NOMO-1 (cell line): Measurements from ENCODE around the gene TSKU.
"Not testable (repeated sequence)": the region's sequence is repeated elsewhere in the genome, so short reads cannot be mapped to it uniquely, and the experiment has no call there.

Source experiments
- DNase-seq, 2 experiments: peaks; one replicate each; lab custom pipeline; 2025; ENCODE audit not compliant: unreplicated experiment in 2 of 2; lab: John Stamatoyannopoulos, UW

Gene TSKU

DNA sequence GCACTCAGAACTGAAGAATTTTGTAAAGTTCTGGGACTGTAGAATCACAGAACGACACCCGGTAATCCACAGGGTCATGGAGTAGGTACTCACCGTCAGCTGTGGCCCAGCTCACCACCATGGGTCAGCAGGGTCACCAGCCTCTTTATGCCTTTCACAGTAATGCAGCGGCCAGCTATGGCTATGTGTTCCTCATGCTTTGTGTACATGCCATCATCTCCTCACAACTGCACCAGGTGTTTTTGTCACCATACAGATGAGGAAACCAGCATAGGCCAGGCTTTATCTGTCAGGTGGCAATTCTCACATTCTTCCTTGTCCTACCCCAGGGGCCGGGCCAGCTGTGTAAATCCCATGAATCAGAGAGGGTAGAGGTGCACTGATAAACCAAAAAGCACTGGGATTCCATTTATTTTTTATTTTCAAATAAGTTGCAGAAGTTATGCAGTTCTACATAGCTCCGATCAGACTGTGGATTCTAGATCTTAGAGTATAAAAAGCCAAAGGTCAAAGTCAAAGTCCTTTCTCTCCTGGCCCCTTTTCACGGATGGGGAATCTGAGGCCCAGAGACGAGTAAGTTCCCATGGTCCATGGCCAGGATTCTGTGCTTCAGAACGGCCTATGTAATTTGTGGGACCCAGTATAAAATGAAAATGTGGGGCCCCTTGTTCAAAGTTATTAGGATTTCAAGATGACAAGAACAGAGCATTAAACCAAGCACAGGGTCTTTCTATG is 17.5 kb downstream of the TSKU start:
- DNase-seq: no peak

DNA sequence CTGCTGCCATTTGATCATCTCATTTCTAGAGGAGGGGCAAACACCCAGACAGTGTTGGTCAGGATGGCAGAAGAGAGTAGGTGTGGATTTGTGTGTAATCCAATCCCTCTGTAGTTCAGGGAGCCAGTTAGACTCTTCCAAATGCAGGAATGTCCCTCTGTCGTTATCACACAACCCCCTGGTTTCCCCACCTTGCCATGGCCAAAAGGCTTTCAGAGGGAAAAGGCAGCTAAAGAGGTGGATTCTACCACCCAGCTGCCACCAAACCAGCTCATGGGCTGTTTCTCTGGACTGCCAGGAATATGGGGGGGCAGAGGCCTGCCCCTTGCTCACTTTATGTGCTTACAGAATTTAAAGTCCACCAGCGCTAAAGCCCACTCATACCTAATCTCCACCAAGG is 18.1 kb downstream of the TSKU start:
- DNase-seq: no peak

DNA sequence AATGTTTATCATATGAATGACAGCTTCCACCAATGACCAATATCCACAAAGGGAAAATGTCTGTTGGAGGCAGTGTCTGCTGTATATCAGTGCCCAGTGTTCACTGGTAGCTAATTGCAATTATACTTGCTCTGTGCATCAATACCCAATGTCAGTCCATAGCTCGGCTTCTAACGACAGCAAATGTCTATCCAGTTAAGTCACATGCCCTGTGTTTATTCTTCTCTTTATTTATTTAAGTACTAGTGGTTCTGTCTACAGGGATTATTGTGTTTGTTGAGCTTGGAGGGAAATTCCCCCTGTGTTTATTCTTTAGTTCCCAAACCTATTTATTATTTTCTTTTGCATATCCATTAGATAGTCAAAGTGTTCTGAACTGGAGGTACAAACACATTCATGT is 18.6 kb downstream of the TSKU start:
- no peak for DNase-seq

DNA sequence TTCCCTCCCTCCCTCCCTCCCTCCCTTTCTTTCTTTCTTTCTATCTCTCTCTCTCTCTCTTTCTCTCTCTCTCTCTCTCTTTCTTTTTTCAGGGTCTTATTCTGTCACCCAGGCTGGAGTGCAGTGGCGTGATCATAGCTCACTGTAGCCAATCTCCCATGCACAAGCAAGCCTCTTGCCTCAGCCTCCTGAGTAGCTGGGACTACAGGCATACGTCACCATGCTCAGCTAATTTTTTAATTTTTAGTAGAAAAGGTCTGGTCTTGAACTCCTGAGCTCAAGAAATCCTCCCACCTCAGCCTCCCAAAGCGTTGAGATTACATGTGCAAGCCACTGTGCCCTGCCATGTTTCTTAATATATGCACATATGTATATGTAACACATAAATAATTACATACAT is 19.0 kb downstream of the TSKU start:
- no peak for DNase-seq

DNA sequence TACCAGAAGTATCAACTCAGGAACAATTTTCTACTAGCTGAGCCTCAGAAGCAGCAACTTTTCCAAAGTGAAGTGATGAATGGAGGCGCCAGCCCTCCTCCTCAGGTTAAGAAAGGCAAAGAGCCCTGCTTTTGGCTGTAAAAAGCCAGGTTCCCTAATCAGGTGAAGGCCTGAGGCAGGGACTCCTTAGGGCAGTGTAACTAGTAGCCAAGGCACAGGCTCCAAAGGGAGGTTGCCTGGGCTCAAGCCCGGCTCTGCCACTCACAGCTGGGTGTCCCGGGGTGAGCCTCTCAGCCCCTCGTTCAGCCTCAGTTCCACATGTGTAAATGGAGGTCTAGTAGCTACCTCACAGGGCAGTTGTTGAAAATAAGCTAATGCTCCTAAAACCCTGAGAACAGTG is 19.5 kb downstream of the TSKU start:
- DNase-seq: no peak

DNA sequence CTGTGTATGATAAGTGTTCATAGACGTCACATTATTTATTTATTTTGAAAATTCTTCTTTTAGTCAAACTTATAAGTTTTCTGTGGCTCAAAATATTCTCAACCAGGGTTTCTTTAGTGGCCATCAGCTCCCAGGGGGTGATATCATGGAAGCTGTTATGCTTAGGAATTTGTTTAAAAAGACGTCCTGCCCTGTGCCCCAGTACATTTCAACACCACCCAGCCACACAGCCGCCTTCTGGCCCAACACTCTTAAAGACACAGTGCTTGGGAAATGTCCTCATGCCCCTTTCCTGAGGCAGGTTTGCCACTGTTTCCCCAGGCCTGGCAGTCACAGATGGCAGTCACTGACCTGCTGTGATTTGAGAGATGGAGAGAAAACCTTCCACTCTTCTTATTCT is 19.9 kb downstream of the TSKU start:
- no peak for DNase-seq

DNA sequence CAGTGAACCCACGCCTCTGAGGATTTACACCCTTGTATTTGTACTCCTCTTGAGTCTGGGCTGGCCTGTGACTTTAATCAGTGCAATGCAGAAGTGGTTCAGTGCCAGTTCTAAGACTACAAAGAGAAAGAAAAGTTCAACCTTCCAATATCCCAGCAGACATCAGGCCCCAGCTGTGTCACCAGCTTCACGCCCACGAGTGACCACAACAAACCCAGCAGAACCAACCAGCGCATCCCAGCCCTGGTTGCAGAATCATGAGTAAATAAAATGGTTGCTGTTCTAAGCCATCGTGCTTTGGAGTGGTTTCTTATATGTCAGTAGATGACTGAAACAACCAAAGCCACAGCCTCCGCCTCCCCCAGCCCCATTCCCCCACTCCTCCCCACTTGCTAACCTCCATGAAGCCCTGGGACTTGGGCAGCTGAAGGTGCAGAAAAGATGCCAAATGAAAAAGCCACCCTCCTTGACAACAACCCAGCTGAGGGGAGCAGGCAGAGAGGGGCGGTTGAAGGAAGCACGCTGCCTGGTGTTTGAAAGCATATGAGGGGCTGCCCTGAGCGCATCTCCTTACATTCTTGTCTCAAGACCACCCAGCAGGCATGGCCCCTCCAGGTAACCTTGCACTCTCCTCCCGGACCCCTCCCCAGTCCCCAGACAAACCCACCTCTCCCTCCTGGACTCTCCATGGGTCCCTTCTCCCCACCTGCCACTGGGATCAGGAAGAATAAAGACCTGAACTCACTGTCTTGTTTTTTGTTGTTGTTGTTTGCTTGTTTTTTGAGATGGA is 20.9 kb downstream of the TSKU start:
- DNase-seq: no peak

DNA sequence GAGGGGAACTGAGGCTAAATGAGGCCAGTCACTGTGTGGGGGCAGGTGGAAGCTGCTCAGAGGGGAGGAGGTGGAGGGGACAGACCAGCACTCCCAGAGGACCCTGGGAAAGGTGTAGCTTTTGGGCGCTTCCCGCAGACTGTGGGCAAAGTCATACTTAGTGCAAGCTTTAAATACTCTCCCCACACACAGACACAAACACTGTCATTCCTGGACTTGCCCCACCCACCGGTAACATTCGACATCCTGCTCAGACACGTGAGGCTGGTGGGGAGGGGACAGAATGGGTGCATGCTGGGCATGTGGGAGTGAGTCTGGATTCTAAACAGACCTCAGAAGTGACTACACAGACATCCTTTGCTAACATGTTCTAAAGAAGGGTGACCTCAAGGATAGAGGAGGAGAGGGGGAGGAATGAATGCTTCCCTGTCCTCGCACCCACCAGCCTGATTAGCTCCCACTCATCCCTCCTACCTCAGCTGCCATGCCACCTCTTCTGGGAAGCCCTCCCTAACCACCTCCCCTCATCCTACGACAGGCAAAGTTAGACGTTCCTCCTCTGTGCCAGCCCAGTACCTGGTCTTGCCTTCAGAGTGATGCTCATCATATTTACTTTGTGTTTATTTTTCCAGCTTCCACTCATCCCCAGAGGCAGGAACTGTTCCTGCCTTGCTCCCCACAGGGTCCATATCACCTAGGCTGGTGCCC is 22.2 kb downstream of the TSKU start:
- DNase-seq: no peak

DNA sequence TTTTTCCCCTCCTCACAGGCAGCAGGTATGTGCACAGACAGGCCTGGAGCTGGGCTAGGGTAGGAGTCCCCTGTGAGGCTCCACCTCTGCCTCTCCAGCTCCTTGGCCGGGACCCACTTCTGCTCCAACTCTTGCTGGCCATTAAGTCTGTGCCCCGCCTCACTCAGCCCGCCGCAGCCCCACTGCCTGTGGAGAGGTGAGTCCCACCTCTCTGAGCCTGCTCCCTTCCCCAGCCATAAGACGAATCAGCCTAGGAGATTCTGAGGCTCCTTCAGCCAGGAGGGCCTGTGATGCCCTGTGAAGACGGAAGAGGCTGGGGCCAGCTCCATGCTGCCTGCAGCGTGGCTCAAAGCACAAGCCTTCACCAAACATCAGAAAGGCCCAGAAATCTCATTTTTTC is 23.0 kb downstream of the TSKU start:
- DNase-seq: no peak

DNA sequence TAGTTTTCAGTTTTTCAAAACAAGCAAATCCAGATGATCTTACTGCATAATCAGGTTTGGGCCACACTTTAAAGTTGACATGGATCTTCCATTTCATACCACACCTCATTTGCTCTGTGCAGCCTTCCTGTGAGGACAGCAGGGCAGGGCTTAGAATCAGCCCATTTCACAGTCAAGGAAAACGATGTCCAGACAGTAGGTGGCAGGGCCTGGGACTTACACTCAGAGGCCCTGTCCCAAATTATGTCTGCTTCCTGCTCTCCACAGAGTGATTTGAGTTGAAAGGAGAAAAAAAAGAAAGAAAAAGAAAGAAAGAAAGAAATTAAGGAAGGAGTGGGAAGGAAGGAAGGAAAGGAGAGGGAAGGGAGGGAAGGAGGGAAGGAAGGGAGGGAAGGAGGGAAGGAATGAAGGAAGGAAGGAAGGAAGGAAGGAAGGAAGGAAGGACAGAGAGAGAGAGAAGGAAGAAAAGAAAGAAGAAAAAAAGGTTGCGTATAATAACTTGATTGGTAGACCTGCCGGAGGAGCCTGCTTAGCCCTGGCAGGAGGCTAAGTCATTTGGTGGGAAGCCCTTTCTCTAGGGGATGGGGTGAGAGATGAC is 23.6 kb downstream of the TSKU start:
- no peak for DNase-seq

DNA sequence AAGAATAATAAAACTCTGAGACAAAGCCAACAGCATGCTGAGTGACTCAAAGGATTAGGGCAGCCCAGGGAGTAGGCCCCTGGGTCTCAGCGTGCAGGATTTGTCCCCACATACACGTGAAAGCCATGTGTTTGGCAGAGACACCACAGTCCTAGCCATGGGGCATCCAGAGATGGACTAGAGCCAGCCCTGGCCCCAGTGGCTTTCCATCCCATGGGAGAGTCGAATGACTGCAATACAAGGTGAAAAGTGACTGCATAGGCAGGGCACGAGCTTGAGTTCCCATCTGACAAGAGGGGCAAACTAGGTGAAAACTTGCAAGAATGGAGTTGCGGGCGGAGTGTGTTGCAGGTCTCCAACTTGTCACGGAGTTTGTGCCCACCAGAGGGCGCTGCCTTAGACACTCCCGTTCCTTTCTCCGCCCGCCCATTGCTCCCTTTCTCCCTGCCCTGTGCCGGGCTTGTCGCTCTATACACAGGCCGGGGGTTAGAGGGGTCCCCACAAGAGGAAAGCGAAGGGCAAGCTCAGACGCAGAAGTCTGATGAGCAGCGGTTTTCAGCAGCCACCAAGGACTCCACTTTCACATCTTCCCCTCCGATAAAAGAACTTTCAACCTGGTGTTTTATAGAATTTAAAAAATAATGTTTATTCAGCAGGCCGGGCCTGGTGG is 24.2 kb downstream of the TSKU start:
- peak; percentile 58 to 62 for DNase-seq

DNA sequence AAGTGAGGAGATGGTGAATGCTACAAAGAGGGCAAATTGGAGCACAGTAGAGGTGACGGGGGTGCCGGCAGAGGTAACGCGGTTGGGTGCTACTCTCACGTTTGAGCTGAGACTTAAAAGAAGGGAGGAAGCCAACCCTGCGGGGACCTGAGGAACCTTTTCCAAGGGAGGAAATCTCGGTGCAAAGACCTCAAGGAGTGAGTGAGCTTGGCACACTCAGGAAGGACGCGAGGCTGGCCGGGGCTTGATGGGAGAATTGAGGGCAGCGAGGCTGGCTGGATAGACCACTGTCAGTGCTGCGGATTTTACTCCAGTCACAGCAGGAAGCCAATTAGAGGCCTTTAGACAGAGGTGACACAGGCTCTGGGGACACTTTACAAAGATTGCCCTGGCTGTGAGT is 25.0 kb downstream of the TSKU start:
- no peak for DNase-seq

DNA sequence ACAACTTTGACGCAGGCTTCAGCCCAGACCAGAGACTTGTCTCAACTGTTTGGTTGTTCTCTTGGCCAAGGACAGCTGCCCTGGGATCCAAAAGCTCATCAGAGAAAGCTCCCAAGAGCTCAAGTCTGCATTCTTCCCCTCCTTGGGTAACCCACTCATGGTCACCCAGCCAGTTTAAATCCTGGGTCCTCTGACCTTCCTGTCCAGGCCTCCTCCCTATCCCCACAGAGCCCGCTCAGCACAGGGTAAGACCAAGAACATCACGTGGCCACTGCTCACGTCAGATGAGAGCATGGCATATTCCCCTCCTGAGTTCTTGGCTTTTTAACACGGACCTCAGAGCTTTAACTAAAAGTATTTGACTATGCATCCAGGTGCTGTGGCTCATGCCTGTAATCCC is 25.8 kb downstream of the TSKU start:
- DNase-seq: no peak

DNA sequence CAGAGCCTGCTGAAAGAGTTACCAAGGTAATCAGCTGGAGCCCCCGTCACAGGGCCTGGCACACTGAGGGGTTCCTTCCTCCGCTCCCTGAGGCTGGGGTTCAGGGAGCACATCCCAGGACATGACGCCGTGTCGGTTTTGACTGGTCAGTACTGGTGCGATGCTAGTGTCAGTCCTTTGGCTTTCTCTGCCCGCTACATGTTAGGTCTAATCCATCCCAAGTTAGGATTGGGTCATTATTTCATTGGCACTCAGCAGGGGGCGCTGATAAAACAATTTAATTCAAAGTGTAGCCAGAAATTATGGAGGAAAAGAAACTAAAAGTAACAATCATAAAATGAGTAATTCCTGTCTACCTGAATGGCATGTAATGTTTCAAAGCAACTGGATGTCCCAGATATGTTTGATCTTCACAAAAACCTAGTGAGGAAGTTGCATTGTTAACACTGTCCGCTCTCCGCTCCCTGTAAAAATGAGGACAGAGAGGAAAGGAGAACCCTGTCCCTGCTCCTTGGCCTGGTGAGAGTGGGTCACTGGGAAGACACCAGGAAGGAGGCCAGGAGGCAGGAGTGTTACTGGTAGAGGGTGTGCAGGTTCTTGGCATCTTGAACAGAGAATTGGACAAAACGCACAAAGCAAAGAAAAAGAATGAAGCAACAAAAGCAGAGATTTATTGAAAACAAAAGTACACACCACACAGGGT is 27.1 kb downstream of the TSKU start:
- peak; percentile 49 to 74 for DNase-seq

DNA sequence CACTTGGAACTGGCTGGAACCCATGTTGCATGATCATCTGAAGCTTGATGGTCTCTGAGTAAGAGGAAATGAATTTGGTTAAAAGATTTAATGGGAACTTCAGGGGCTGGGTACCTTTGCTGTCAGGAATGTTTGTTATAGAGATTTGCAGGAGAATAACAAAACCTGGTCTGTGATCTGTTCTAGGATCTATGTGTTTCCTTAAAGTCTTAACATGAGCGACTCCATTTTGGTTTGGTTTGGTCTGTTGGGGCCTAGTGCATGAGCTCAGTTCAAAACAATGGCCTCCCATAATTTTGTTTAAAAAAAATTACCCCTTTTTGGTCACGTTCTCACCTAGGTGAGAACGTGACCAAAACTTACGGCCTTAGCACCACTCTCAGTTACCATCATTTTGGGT is 28.1 kb downstream of the TSKU start:
- DNase-seq: no peak

DNA sequence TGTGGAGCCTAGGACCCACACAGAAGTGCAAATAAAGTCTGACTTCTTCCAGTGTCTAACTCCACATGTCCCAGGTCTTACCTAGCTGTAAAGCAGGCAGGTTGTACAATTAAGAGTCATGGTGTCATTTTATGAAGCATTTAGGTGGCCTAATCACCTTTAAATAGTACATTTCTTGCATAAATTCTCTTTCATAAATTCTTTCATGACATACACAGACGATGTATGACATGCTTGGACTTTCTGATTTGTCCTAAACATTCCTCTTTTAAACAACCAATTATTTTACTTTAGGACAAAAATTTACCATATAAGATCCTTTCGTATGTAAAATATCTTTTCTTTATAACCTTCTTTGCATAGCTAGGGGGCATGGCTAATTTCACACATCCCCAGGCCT is 31.3 kb downstream of the TSKU start:
- no peak for DNase-seq

DNA sequence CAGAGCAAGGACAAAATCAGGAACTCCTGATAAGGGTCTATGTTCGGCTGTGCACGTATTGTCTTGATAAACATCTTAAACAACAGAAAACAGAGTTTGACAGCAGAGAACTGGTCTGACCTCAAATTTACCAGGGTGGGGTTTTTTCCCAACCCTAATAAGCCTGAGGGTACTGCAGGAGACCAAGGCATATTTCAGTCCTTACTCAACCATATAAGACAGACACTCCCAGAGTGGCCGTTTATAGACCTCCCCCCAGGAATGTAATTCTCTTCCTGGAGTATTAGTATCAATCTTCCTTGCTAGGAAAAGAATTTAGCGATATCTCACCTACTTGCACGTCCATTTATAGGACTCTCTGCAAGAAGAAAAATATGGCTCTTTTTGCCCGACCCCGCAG is 32.5 kb downstream of the TSKU start:
- not testable (repeated sequence) for DNase-seq

DNA sequence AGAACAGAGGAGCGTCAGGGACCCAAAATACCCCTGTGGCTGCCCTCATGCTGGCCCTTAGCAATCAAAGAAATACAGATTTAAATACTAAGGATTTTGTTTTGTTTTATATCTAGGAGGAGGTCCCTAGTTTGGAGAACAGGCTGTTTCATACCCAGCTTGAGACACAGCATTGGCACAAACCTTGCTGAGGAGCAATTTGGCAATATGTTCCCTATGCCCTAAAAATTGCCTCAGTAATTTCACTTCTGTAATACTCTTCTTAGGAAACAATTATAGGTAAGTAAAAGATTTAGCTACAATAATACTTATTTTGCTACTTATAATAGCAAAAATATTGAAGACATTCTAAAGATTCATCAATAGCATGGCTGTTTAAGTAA is 37.0 kb downstream of the TSKU start:
- DNase-seq: peak in 1 of 2 experiments; percentile 32

DNA sequence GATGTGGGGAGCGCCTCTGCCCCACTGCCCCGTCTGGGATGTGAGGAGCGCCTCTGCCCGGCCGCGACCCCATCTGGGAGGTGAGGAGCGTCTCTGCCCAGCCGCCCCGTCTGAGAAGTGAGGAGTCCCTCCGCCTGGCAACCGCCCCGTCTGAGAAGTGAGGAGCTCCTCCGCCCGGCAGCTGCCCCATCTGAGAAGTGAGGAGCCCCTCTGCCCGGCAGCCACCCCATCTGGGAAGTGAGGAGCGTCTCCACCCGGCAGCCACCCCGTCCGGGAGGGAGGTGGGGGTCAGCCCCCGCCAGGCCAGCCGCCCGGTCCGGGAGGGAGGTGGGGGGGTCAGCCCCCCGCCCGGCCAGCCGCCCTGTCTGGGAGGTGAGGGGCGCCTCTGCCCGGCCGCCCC is 38.2 kb downstream of the TSKU start:
- DNase-seq: not testable (repeated sequence)

DNA sequence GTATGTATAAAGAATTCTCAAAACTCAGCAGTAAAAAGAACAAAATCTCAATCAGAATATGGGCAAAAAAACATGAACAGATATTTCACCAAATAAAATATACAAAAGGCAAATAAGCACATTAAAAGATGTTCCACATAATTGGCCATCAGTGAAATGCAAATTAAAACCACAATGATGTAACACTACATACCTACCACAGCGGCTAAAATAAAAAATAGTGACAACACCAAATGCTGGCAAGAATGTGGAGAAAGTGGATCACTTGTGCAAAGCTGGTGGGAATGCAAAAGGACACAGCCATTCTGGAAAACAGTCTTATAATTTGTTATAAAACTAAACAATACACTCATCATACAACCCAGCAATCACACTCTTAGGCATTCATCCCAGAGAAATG is 39.2 kb downstream of the TSKU start:
- DNase-seq: peak in 1 of 2 experiments; percentile 8
